Islet precursor cell (in vitro differentiated cells): ENCODE results near the gene PIGR.

ENCODE experiments used
- DNase-seq: peaks from one replicate; pipeline ENCODE4 v3.0.0-alpha.2; 2018

The PIGR gene

DNA sequence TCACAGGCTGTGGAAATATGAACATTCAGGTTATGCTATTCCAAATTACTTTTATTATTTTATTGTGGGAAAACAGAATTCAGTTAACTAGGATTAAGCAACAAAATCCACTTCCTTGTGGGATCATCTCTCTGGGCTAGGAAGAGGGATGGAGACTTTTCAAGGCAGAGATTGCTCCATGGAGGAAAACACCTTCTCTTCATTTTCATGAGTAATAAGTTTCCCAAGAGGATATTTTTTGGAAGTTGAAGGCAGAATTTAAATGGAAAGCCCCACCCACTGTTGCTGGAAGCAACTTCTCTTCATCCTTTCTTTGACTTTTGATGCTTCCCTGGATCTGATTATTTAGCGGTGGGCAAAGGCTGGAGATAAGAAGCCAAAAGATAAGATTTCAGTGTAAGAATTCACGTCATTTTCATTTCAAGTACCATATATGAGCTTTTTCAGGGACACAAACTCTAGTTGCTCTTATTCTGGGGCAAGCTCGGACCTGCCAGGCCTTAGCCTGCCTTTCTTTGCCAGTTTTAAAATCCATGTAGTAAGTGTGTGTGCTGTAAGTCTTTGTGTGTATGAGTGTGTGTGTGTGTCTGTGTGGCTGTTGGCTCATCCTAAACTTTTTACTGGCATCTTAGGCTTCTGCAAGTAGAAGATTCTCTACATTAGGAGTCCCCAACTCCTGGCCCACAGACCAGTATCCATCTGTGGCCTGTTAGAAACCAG lies 60.8 kb downstream of the PIGR start:
- DNase-seq, result no peak

DNA sequence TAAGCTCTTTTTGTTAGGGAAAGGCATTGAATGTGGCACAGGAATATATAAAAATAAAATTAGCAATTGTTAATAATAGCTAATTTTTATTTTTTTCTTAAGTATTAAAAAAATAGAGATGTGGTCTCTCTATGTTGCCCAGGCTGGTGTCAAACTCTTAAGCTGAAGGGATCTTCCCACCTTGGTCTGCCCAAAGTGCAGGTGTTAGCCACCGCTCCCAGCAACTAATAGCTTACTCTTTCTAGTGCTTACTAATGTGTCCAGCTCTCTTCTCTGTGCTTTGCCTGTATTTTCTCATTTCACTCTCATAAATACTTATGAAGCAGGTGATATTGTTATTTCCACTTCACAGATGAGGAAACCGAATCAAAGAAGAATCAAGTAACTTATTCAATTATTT lies 62.4 kb downstream of the PIGR start:
- no peak for DNase-seq

DNA sequence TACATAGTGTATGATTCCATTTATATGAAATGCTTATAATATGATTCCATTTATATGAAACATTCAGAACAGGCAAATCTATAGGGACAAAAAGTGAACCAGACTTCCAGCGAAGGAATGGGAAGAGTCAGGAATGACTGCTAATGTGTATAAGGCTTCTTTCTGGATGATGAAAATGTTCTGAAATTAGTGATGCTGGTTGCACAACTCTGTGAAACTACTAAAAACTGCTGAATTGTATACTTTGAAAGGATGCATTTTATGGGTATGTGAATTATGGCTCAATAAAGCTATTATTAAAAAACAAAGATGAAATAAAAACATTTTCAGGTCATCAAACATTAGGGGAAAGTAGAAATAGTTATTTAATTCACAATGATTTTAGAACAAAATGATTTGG lies 63.1 kb downstream of the PIGR start:
- no peak for DNase-seq

- DNase-seq, result no peak
Measured at GRCh38 chr1:206882555-206882954, 63.7 kb downstream of the PIGR start.

GRCh38 chr1:206880314-206880713 lies 66.0 kb downstream of the PIGR start:
- no peak for DNase-seq
